Transverse colon (tissue), 4 donors: Measurements from ENCODE around the gene USP24. TPM values are rescaled to one million over a fixed set of nuclear protein-coding genes. Genes with fewer than 3 reads are reported as not detected.

Source experiments
- DNase-seq: peaks from one replicate; pipeline ENCODE4 v3.0.0-alpha.2; 2019
- H3K27ac ChIP-seq, 4 donors: fragments of 200-600 bp; sonication (generic); 2 replicates each; pipeline ENCODE4 v1.5.1; 2016 to 2018; ENCODE audit warnings: inconsistent platforms in 4 of 4
- H3K27me3 ChIP-seq: fragments of 200-600 bp; sonication (generic); 2 replicates; pipeline ENCODE4 v1.5.1; 2017; ENCODE audit warnings: inconsistent platforms
- H3K36me3 ChIP-seq, 4 donors: fragments of 200-600 bp; sonication (generic); 2 replicates each; pipeline ENCODE4 v1.5.1; 2017 to 2019; ENCODE audit warnings: inconsistent platforms in 4 of 4
- H3K4me1 ChIP-seq, 4 donors: fragments of 200-600 bp; sonication (generic); 2 replicates each; pipeline ENCODE4 v1.5.1; 2017 to 2020; ENCODE audit warnings: inconsistent platforms in 4 of 4
- H3K4me3 ChIP-seq, 4 donors: fragments of 200-600 bp; sonication (generic); 1 replicate in 1 of 4; 2 replicates in 3 of 4; pipeline versions ENCODE4 v1.5.1 to v1.6.1; 2017 to 2019; ENCODE audit warnings: inconsistent platforms in 4 of 4
- H3K9me3 ChIP-seq, 2 donors: fragments of 200-600 bp; sonication (generic); 2 replicates each; pipeline ENCODE4 v1.5.1; 2017 to 2019; ENCODE audit warnings: inconsistent platforms in 2 of 2
- CTCF ChIP-seq, 5 experiments: fragments of 200-600 bp in 3 of 5; fragments of 450-650 bp in 2 of 5; sonication (generic) in 3 of 5; IDR thresholded peaks; 1 replicate in 2 of 5; 2 replicates in 3 of 5; pipeline ENCODE4 v1.5.1; 2016 to 2017; ENCODE audit warnings: antibody characterized with exemption in 5 of 5, inconsistent platforms in 3 of 5, mild to moderate bottlenecking in 2 of 5, moderate library complexity in 1 of 5
- EP300 ChIP-seq: sonication (generic); formaldehyde crosslinking; IDR thresholded peaks from one replicate; pipeline ENCODE4 v1.6.1; 2017; ENCODE audit warnings: antibody characterized with exemption, low read depth
- POLR2A ChIP-seq: fragments of 450-650 bp; IDR thresholded peaks from one replicate; pipeline ENCODE4 v1.6.1; 2016; ENCODE audit warnings: antibody characterized with exemption, mild to moderate bottlenecking, moderate library complexity
- POLR2AphosphoS5 ChIP-seq, 3 donors: sonication (generic); formaldehyde crosslinking; IDR thresholded peaks; one replicate each; pipeline ENCODE4 v1.6.1; 2016; ENCODE audit warnings: antibody characterized with exemption in 3 of 3
- WGBS, 2 donors: methylation state at CpG; one replicate each; pipeline ENCODE4 v1.1.5; 2018; ENCODE audit warnings: low coverage in 1 of 2; 5-methylcytosine and 5-hydroxymethylcytosine counted together
- in situ Hi-C, 4 donors: fragments of 200-750 bp; cut with MboI; loops; one replicate each; pipeline versions ENCODE4 v1.15.0 to v1.15.1; 2017; ENCODE audit warnings: low sequenced_read_pairs in 3 of 4, low pct_ligation_motif_present in 1 of 4, low pct_unique_long_range_greater_than_20kb in 1 of 4
- intact Hi-C: fragments of 100-400 bp; cut with DNase I; formaldehyde crosslinking; loops from one replicate; pipeline ENCODE4 v1.15.1; 2023; ENCODE audit warnings: low total_unique reads
- total RNA-seq, 4 donors: library from RNA; depleted of rRNA; stranded (reverse); fragments of >200 nt; gene quantifications; one replicate each; pipeline ENCODE4 v1.1.0, GENCODE V29; 2016

USP24 gene
- total RNA-seq, 4 donors from 2014 or later, result 30.7 to 79.4 (median 48.9) TPM

- Histone ChIP-seq H3K4me1 (peaks cover 0 to 3% (median 0%) of the 10 kb centered on the region in 4 donors), H3K27me3 (no peaks in the 10 kb centered on the region), H3K9me3 (no peaks in the 10 kb centered on the region), H3K4me3 (no peak overlapping the region), H3K36me3 (peaks cover 0 to 28% (median 9%) of the 10 kb centered on the region in 4 donors), H3K27ac (no peak overlapping the region)
- intact Hi-C loops, result no loop called here
- WGBS, 2 donors, result 70 to 72% methylated on average over 6 of the region's 6 CpGs
- in situ Hi-C loops, result no loop called here
- no peak for DNase-seq
- TF ChIP-seq CTCF (IDR thresholded peaks at IDR 0.05) (no peak), POLR2AphosphoS5 (IDR thresholded peaks at IDR 0.05) (no peak), EP300 (no peak), POLR2A (no peak)
Observed at GRCh38 chr1:55167224-55167871, 47.8 kb downstream of the USP24 start.

GRCh38 chr1:55164906-55165305 lies 50.3 kb downstream of the USP24 start:
- WGBS, 2 donors, result 95 to 100% methylated on average over 2 of the region's 2 CpGs
- in situ Hi-C loops (no loop called here), intact Hi-C loops (no loop called here)
- Histone ChIP-seq H3K9me3 (no peaks in the 10 kb centered on the region), H3K27ac (no peak overlapping the region), H3K36me3 (peaks cover 0 to 30% (median 9%) of the 10 kb centered on the region in 4 donors), H3K4me3 (no peak overlapping the region), H3K4me1 (peaks cover 0 to 3% (median 0%) of the 10 kb centered on the region in 4 donors), H3K27me3 (no peaks in the 10 kb centered on the region)
- DNase-seq, result no peak
- TF ChIP-seq EP300, result no peak
- TF ChIP-seq CTCF (IDR thresholded peaks at IDR 0.05), result no peak
- TF ChIP-seq POLR2A, result no peak
- TF ChIP-seq POLR2AphosphoS5 (IDR thresholded peaks at IDR 0.05), result no peak

- DNase-seq, result no peak
- H3K36me3 ChIP-seq, result peaks cover 0 to 51% (median 19%) of the 10 kb centered on the region in 4 donors
- in situ Hi-C loops (no loop called here), intact Hi-C loops (no loop called here)
- no peaks in the 10 kb centered on the region for H3K4me1 ChIP-seq
- H3K4me3 ChIP-seq, result no peak overlapping the region
- no peaks in the 10 kb centered on the region for H3K27me3 ChIP-seq
- no peaks in the 10 kb centered on the region for H3K9me3 ChIP-seq
- no peak overlapping the region for H3K27ac ChIP-seq
- TF ChIP-seq CTCF (IDR thresholded peaks at IDR 0.05) (no peak), POLR2A (no peak), EP300 (no peak), POLR2AphosphoS5 (IDR thresholded peaks at IDR 0.05) (no peak)
- 80 to 99% methylated on average over 2 of the region's 2 CpGs for WGBS, 2 donors
Observed at GRCh38 chr1:55159571-55159970, 55.6 kb downstream of the USP24 start.

GRCh38 chr1:55156608-55157007 lies 58.6 kb downstream of the USP24 start:
- TF ChIP-seq EP300, result no peak
- TF ChIP-seq CTCF (IDR thresholded peaks at IDR 0.05), result no peak
- no peak for TF ChIP-seq POLR2AphosphoS5 (IDR thresholded peaks at IDR 0.05)
- no peak for TF ChIP-seq POLR2A
- H3K4me1 ChIP-seq, result peaks cover 0 to 5% (median 0%) of the 10 kb centered on the region in 4 donors
- H3K4me3 ChIP-seq, result no peak overlapping the region
- in situ Hi-C loops (no loop called here), intact Hi-C loops (no loop called here)
- no peak for DNase-seq
- H3K9me3 ChIP-seq, result no peaks in the 10 kb centered on the region
- 86 to 88% methylated on average over 3 of the region's 3 CpGs for WGBS, 2 donors
- no peak overlapping the region for H3K27ac ChIP-seq
- no peaks in the 10 kb centered on the region for H3K27me3 ChIP-seq
- H3K36me3 ChIP-seq, result peaks cover 0 to 59% (median 24%) of the 10 kb centered on the region in 4 donors
